ENCODE measurements around the gene FBRS.
"Not testable (repeated sequence)": the region's sequence is repeated elsewhere in the genome, so short reads cannot be mapped to it uniquely, and the experiment has no call there.

The FBRS gene

GRCh38 chr16:30657866-30658730, at the start of gene FBRS:
Gene FBRS (plus strand): TSS chr16:30658431. CDS start chr16:30659519, 1,088 bp downstream.
- DNase-seq, result peak; percentile 100

- peak; percentile 61 for DNase-seq
These were observed 49.0 kb upstream of the FBRS start for GRCh38 chr16:30609002-30609925.

GRCh38 chr16:30609926-30610839, 48.0 kb upstream of the FBRS start, which contains the start of gene ZNF689:
Gene ZNF689 (minus strand): TSS chr16:30610389. CDS start chr16:30610041, 348 bp downstream.
- DNase-seq, result peak; percentile 96

GRCh38 chr16:30615358-30616091, 42.7 kb upstream of the FBRS start:
- peak; percentile 96 for DNase-seq

- no peak for DNase-seq
These were observed 39.0 kb upstream of the FBRS start for GRCh38 chr16:30619202-30619601.

GRCh38 chr16:30619638-30620037, 38.6 kb upstream of the FBRS start:
- DNase-seq, result no peak

- DNase-seq, result no peak
These were observed 38.1 kb upstream of the FBRS start for GRCh38 chr16:30620169-30620568.

- no peak for DNase-seq
These were observed 36.5 kb upstream of the FBRS start for GRCh38 chr16:30621765-30622164.

- no peak for DNase-seq
These were observed 35.7 kb upstream of the FBRS start for GRCh38 chr16:30622455-30623032.

GRCh38 chr16:30623536-30624283, 34.5 kb upstream of the FBRS start:
- DNase-seq, result no peak

- no peak for DNase-seq
These were observed 32.0 kb upstream of the FBRS start for GRCh38 chr16:30626236-30626635.

GRCh38 chr16:30628628-30629540, 29.3 kb upstream of the FBRS start:
- DNase-seq, result peak; percentile 99

GRCh38 chr16:30632454-30632853, 25.8 kb upstream of the FBRS start:
- not testable (repeated sequence) for DNase-seq

GRCh38 chr16:30633526-30633925, 24.7 kb upstream of the FBRS start:
- no peak for DNase-seq

- DNase-seq, result no peak
These were observed 21.6 kb upstream of the FBRS start for GRCh38 chr16:30636599-30636998.

- not testable (repeated sequence) for DNase-seq
These were observed 21.1 kb upstream of the FBRS start for GRCh38 chr16:30637139-30637538.

GRCh38 chr16:30637944-30638343, 20.3 kb upstream of the FBRS start:
- DNase-seq, result no peak

GRCh38 chr16:30641378-30641982, 16.8 kb upstream of the FBRS start:
- DNase-seq, result no peak

GRCh38 chr16:30644334-30644830, 13.8 kb upstream of the FBRS start:
- DNase-seq, result no peak
